Measurements from ENCODE around the gene GPHN. TPM values are rescaled to one million over a fixed set of nuclear protein-coding genes. Genes with fewer than 3 reads are reported as not detected.

The GPHN gene
- 12.9 TPM for polyA plus RNA-seq (2013, experiment 1 of 2; ENCODE audit: insufficient read length)
- polyA plus RNA-seq (2013, experiment 2 of 2; ENCODE audit: insufficient read length): 8.4 TPM

DNA sequence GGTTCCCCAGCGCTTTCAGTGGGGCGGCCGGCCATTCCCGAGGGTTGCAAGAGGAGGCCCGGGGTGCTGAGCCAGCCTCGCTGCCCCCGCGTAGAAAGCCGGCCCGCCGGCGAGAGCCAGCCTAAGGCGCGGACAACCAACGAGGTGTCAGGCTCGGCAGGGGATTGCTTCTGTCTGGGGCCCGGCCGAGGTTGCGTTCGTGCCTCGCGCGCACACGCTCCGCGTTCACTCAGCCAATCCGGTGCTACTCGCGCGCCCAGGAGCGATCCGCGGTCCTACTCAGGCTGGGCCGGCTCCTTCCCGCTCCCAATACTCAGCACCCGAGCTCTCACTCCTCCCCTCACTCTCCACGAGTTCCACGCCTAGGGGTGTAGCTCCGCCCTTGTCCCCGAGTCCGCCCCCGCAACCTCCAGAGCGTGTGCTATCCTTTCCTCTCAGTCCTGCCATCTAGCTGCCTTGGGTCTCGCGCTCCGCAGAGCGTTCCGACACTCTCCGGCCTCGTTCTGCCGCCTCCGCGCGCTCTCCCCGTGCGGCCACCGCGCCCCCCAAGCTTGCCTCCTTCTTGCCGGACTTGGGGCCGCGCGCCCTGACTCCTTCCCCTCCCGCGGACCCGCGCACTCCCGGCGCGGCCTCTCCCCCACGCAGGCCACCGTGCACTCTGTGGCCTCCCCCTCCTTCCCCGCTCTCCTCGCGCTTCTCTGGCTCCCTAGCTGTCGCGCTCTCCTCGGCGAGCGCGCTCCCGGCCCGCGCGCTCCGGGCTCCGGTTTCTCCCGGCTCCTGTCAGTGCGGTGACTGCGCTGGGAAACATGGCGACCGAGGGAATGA, at the start of gene GPHN:
Gene GPHN, plus strand, starts transcription at position 426 of the 825 bp plus-strand sequence.
- DNase-seq: peak; percentile 99

GRCh38 chr14:66459603-66460002, 48.3 kb upstream of the GPHN start:
- DNase-seq: no peak

DNA sequence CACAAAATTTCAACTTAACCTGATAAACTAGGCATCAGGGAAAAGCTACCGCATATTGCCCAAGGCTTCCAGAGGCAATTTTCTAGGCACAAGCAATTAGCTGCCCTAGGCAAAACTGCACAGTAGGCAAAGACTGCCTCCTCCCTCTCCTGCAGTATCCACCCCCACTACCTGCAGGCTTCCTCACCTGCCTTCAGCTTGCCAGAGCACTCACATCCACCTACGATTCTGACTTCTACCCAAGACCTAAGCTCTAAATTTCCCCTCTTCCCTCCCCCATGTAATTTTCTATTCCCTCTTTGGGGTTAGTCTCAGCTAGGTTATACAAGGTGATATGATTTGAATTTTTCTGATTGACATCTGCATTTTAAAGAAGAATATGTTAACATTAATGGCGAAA, 43.7 kb upstream of the GPHN start:
- DNase-seq: no peak

DNA sequence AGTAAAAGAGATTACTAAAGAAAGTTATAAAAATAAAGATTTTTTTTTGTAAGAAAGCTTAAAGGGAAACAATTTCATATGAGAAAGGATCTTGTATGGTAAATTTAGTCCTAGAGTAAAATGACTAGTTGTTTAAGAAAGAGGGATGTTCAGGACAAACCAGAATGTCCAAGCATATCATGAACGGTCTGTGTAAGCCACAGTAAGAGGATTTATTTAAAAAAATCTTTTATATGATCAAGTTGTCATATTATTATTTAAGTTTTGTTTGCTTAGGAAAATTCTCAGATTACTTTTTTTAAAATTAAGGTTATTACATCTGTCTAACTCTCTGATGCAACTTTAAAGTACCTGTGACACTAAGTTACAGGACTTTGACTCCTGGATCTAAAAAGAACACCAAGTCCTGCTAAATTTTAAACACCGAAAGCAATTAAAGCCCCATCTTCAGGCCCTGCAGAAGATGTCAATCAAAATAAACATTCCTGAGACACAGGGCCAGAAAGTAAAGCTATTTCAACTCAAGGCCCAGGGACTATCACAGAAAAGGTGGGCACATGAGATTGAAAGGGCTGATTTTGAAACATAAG, 39.1 kb upstream of the GPHN start:
- DNase-seq: no peak

- DNase-seq: no peak
Observed at GRCh38 chr14:66471584-66471983, 36.4 kb upstream of the GPHN start.

DNA sequence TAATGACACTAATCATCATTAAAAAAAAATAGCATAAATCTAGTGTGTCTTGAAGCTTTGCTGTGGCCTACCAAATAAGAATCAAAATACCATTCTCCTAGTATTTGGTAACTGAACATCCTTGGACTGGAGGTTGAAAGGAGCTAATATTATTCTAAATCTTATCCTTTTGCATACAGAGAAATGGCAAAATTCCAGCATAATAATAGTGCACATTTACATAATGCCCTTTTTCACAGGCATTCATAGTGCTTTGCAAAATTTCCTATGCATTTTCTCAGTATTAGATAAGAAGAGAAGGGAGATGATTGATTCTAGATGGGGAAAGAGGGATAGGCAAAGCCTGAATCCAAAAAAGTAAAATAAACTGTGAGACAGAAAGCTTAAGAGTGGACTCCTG, 35.7 kb upstream of the GPHN start:
- no peak for DNase-seq

- DNase-seq: no peak
Observed at GRCh38 chr14:66473223-66473622, 34.7 kb upstream of the GPHN start.

DNA sequence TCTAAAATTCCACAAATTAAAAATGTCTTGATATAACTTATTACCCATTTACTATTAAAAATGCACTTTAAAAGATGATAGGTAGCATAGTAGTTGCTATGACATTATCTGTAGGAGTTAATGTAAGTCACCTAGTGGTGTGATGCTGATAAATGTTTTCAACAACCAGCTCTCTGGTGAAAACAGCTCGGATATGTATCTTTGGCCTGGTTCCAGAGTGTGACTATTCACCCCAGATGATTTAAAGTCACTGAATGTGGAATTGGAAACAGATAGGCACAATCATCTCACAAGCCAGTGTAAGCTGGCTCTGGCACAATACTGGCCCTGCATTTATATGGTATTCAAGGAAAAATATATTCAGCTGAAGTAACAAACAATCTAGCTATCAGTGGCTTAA, 31.0 kb upstream of the GPHN start:
- peak; percentile 71 for DNase-seq

- DNase-seq: no peak
Observed at GRCh38 chr14:66477567-66477966, 30.4 kb upstream of the GPHN start.

- DNase-seq: no peak
Observed at GRCh38 chr14:66482873-66483272, 25.1 kb upstream of the GPHN start.

DNA sequence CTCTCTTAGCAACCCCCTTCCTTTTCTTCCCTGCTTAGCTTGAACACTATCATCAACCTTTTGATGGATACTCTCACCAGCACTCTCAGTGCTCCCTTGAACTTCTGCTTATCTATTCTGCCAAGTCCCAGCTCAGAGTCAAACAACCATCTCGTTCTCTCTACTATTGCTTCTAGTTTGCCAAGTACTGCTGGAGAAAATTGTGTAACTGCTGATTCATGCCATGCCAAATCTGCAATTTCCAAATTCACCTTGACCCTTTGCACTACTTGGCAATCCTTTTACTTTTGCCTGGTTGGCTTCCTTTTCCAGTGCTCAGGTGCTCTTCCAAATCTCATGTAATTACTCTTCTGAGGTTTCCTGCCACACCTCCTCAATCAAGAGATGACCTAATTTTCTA, 24.6 kb upstream of the GPHN start:
- DNase-seq: no peak

- DNase-seq: no peak
Observed at GRCh38 chr14:66485029-66485428, 22.9 kb upstream of the GPHN start.

DNA sequence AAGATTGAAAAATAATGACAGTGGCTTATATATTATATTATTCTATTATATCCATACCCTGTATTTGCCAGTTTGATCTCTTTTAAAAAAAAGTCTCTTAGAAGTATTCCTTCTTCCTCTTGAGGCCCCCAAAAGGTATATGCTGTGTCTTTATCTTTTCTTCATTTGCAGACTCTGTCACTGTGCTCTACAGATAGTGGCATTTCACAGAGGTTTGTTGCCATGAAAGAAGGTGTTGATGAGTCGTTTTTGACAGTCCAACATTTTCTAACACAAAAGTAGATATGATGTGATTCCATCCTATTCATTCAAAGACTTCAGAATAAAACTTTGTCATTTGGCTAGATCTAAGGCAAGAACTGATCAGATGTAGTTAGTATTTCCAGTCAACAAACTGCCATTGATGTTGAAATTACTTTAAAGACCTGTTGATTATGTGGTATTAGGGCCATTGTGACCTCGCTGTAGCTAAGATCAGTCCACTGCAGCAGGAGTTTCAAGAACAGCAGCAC, 22.0 kb upstream of the GPHN start, which contains the start of gene CCDC196:
Gene CCDC196, plus strand, starts transcription at position 462 of the 512 bp plus-strand sequence. CDS start 132 bp downstream, outside the sequence.
- DNase-seq: no peak

DNA sequence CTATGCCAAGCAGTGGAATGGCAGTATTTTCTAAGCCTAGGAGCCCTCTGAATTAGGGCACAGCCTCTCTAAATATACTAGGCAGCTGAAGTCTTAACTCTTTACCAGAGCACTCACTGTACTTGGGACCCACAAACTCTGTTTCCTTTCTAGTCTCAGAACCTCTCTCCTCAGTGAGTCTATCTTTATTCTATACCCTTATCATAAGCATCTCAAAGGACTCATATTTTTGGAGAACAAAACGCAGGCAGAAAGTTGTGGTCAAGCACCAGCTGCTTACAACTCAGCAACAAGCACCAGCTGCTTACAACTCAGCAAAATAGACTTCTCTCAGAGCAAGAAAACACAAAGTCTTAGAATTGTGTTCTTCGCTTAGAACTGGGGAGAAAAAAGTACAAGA, 20.8 kb upstream of the GPHN start:
- no peak for DNase-seq

GRCh38 chr14:66490143-66491111, 17.5 kb upstream of the GPHN start:
- DNase-seq: no peak

- no peak for DNase-seq
Observed at GRCh38 chr14:66493750-66494149, 14.2 kb upstream of the GPHN start.

DNA sequence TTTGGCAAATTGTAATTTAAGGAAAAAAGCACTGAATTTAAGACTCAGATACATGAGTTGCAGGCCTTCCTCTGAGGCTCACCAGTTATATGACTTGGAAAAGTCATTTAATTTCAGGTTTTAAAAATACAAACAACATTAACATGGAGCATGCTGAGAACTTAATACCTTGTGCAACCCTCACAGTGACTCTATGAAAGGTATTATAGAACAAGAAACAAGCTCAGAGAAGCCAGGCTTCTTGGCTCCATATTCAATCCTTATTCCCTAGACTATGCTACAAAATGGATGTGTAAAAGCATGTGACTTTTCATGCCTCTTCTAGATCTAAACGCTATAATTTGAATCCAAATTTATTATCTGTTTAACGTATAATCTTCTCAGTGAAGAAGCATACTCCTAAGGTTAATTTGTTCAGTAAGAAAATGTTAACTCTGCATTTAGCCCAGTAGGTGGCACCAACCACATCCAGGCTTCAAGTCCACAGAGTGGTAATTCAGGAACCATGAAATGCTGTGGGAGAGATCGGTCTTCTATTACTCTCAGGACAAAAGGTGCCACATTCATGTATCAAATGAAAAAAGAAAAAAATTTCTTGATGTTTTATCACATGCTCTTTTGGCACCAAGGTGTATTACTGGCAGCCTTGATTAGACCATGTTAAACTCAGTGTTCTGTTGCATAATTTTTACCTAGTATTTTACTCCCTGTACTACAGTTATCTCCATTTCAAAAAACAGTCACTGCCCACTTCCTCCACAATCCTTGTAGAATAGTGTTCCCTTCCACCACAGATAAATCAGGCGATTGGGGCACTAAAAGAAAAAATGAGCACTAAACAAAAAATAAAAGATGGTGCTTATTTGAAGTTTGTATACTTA, 12.5 kb upstream of the GPHN start:
- DNase-seq: peak; percentile 64

- DNase-seq: no peak
Observed at GRCh38 chr14:66496188-66496807, 11.6 kb upstream of the GPHN start.

GRCh38 chr14:66496911-66497310, 11.0 kb upstream of the GPHN start:
- no peak for DNase-seq

- DNase-seq: no peak
Observed at GRCh38 chr14:66498311-66498710, 9.6 kb upstream of the GPHN start.

- DNase-seq: no peak
Observed at GRCh38 chr14:66501592-66501991, 6.4 kb upstream of the GPHN start.
